NCI-H345 treated with DMSO at 0.1 percent for 48 hours (cell line): ENCODE measurements around the gene SRP68.
"Not testable (repeated sequence)": the region's sequence is repeated elsewhere in the genome, so short reads cannot be mapped to it uniquely, and the experiment has no call there.

Source experiments
- DNase-seq: peaks from one replicate; lab custom pipeline; 2025; ENCODE audit not compliant: unreplicated experiment; lab: John Stamatoyannopoulos, UW

SRP68 gene

DNA sequence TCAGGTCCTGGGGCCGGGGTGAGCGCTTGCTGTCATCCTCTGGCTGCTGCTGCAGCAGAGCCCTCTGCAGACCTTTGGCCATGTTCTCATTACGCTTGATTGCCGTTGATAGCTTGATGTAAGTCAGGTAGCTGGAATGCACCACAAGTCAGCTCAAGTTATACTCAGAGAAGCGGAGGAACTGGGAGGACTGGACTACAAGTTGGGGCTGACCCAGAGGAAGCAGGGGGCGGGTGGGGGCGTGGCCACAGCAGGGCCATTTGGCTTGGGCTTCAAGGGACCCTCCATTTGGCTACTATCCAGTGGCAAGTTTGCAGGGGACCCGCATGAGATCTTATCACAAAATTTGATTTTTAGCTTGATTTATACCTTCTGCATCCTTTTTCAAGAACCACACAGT, 26.3 kb downstream of the SRP68 start:
- no peak for DNase-seq

GRCh38 chr17:76044475-76045007, 27.8 kb downstream of the SRP68 start:
- DNase-seq, result not testable (repeated sequence)

- DNase-seq, result not testable (repeated sequence)
Observed at GRCh38 chr17:76042868-76043267, 29.4 kb downstream of the SRP68 start.

DNA sequence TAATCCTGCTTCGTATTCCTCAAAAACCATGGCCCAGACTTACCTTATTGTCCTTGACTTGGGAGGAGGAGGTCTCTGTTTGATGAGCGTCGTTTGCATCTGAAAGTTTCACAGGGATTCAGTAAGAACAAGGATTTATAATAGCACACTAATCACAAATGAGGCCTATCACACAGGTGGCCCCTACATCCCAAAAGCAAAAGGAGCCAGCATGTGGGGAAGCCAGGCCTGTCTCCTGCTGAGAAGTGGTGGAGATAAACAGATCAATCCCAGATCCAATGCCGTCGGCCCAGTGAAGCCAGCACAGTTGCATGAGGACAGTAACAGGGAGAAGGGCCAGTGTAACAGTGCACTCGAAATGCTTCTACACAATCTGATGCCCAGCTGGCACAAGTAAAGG, 31.9 kb downstream of the SRP68 start:
- no peak for DNase-seq

DNA sequence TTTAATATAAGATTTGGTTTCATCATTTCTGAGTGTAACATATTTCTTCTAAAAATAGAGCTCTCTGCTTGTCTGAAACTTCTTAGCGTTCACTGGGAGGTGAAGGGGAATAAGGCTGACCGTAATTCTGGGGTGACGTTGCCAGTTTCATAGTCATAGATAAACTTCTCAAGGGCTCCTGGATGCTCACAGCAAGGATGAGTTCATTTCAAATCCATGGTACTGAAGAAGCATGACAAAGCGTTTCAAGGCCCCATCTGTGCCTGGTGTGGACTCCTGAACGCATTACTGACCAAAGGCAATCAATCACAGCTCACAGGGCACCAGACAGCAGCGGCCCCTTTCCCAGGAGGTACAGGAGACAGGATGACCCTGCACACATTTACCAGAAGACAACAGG, 33.2 kb downstream of the SRP68 start:
- DNase-seq, result no peak

DNA sequence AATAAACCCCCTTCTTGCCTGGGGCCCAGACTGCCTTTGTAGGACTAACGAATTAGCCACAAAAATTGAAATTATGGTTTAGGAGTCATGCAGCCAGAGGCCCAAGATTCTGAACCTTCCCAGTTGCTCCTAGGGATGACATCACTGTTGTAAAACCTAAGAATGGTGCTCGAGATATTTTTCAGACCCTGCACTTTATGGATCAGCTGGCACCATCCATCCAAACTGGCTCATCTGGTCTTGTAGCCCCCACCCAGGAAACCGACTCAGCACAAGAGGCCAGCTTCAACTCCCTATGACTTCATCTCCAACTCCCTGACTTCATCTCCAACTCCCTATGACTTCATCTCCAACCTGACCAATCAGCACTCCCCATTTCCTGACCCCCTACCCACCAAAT, 34.3 kb downstream of the SRP68 start:
- DNase-seq, result no peak

GRCh38 chr17:76036497-76037261, 35.6 kb downstream of the SRP68 start:
- DNase-seq, result no peak

DNA sequence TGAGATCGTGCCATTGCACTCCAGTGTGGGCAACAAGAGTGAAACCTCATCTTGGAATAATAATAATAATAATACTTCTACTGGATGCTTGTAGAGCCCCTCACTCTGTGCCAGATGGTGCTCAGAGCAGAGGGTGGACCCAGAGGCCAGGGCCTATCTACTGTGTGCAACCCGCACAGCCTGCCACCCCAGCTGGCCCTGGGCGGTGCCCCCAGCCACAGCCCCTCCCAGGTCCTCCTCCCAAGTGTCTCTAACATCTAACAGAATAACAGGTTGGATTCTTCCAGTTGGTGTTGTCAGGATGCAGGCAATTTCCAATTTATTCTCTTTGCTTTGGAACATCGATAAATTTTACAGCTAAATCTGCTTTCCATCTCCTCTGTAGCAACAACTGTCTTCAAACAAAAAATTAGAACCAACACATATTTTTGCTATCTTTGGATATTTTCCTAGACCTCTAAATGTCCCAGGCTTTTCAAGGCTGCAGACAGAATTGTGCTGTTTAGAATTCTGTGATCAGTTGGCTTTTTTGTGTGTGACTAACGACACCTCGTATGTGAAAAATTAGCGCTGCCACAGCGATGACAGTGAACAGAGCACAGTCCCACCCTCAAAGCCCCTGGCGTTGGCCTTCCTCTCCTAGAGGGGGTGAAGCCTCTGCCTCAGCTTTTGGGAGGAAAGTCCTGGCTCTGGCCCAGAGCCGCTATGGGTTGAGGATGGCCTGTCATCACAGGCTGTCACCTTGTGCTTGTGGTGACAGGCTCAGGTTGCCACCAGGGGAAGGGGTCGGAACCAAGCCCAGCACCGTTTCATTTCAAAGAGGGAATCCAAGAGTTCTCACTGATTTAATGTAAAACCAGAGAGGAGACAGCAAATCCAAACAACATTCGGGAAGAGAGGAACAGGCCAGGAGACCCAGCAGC, 37.6 kb downstream of the SRP68 start:
- no peak for DNase-seq

DNA sequence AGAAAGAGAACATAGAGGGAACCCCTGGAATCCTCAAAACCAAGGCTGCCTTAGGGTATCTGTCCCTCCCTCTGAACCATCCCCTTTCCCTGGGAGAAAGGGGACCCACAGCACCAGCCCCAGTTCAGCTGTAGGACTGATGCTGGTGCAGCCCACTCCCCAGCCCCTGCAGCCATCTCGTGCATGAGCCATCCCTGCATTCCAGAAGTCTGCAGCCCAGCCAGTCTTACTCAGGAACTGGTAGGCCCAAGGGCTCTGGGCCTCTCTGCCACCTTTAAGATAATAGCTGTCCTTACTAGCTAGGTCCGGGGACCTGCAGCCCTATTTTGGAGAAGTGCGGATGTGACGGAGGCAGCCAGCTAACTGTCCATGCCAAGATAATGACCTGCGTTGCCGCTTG, 39.2 kb downstream of the SRP68 start:
- no peak for DNase-seq

DNA sequence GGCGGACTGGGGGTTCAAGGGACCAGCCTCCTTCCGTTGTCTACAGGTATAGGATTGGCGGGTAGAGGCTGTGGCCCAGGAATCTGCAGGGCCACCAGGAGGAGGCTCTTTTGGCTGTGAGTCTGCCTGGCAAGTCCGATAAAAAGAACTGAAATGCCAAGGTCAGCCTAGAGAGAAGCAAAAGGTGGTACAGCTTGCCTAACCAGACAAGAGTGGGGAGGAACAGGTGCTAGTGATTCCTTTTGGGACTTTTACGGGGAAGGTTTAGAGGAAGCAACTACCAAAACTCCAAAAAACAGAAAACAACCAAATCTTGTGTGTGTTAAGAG, 39.6 kb downstream of the SRP68 start:
- no peak for DNase-seq

DNA sequence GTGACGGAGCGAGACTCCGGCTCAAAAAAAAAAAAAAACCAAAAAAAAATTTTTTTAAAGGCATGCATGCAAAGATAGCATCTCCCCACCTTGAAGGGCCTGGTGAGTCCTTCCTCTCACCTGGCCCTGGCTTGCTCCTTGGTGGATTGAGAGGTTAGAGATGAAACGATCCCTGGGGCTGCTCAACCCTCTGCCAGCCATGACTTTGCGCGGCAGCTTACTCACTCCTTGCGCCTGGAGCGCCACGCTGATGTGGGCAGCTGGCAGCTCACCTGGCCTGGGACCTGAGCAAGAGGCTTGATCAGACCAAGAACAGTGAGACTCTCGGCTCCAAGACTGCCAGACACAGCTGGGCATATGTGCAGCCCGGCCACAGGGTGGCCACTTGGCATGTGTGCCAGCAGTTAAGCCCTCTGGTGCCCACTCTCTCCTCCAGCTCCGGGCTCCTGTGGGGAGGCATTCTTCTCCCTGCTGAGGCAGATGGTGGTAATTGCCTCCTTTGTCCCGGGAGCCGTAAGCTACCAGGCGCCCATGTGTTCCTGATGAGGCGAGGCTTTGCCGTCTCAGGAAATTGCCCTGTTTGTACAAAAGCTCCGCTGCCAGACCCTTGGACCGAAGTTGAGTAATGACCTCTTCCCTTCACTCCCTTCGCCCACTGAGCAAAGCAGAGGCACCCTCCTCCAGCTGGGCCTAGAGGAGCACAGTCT, 40.1 kb downstream of the SRP68 start:
- peak; percentile 67 for DNase-seq

- DNase-seq, result no peak
Observed at GRCh38 chr17:76027159-76027839, 45.0 kb downstream of the SRP68 start, which contains the start of gene EVPL. Gene EVPL (minus strand): TSS chr17:76027306. CDS start chr17:76027198, 108 bp downstream.

- DNase-seq, result no peak
Observed at GRCh38 chr17:76026714-76027158, 45.6 kb downstream of the SRP68 start.

DNA sequence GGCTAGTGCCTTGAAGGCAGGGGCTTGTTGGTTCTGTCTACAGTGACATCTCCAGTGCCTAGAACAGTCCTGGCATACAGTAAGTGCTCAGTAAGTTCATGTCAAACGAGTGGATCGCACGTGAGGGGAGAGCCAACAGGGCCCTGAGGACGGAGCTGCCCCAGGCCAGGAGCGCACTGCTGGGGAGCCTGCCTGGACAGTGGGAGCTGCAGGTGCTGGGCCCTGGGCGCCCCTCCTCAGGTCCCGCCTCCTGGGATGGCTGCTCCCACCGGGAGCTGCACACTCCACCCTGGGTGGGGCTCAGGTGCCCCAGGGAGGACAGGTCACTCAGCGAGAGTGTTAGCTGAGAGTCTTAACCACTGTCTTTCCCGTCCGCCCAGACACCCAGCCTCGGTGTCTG, 47.0 kb downstream of the SRP68 start:
- no peak for DNase-seq

DNA sequence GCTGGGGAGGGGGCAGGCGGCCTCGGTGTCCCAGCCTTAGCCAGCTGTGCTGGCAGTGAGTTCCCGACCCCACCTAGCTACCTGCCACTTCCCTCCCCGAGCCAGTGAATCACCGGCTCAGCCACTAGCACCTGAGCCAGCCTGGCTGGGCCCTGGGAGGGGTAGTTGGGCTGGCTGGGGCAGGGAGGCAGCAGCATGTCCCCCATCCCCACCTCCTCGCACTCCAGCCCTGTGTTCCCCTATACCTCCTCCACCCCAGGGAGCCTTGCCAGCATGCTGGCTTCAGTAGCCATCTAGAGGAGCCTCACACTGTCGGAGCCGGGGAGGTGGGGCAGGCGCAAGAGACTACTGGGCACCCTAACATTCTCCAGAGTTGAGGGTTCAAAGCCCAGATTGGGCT, 48.0 kb downstream of the SRP68 start:
- no peak for DNase-seq

- no peak for DNase-seq
Observed at GRCh38 chr17:76023900-76024237, 48.4 kb downstream of the SRP68 start.

DNA sequence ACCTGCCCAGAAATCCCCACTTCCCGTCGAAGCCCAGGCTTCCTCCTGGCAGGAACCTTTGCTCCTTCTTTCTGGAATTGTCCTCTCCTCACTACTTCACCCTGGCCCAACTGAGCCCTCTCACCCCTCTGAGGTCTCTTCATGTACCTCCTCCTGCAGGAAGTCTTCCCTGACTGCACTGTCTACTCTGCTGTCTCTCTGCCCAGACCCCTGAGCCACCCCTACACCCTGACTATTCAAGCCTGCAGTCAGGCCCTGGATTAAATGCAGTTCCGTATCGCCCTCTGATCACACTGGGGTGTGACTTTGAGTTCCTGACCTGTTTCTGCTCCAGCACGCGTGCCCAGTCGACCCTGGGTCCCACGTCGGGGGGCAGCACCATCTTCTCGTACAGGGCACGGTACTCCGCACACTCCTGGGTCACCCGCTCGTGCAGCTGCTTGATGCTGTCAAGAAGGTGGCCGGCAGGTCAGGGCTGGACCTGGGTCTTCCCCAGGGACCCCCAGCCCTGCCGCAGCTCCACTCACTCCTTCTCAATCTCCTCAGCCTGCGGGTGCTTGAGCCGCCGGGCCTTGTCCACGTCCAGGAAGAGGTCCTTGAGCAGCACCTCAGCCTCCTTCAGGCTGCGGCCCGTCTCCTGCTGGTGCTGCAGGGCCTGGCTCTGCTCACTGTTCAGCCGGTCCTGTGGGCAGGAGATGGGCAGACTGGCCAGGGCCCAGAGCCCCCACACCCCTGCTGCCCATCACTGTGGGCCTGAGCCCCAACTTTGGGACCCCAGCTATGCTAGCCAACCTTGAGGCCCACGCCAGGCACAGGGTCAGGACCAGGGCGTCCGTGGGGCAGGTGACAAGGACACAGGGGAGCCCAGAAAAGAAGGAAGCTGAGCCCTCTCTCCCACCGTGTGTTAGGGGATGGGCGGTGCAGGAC, 49.1 kb downstream of the SRP68 start:
- DNase-seq, result no peak

GRCh38 chr17:76022285-76022684, 50.0 kb downstream of the SRP68 start:
- no peak for DNase-seq

DNA sequence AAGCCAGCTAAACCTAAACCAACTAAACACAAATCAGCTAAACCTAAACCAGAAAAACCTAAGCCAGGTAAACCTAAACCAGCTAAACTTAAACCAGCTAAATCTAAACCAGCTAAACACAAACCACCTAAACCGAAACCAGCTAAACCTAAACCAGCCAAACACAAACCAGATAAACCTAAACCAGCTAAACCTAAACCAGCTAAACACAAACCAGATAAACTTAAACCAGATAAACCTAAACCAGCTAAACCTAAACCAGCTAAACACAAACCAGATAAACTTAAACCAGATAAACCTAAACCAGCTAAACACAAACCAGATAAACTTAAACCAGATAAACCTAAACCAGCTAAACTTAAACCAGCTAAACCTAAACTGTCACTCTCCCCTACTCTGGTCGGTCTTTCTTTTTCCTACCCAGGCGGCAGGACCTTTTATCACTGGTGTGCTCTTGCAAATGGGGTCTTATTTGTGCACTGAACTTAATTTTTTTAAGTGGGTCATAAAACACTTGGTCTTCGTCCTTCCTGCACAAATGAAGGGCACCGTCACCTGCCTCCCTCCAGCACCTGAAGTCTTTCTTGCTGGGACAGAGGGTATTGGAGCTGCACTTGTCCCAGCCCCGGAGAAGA, 52.4 kb downstream of the SRP68 start:
- no peak for DNase-seq
